Activated CD4-positive, alpha-beta T cell treated with anti-CD3 and anti-CD28 coated beads for 24 hours (primary cell): ENCODE data around the gene TRPM2.
"Not testable (repeated sequence)": the region's sequence is repeated elsewhere in the genome, so short reads cannot be mapped to it uniquely, and the experiment has no call there.

Experiments
- DNase-seq, 2 donors: peaks; one replicate each; pipeline ENCODE4 v3.0.0-alpha.2; 2020; ENCODE audit warnings: low read depth in 2 of 2

Gene TRPM2

DNA sequence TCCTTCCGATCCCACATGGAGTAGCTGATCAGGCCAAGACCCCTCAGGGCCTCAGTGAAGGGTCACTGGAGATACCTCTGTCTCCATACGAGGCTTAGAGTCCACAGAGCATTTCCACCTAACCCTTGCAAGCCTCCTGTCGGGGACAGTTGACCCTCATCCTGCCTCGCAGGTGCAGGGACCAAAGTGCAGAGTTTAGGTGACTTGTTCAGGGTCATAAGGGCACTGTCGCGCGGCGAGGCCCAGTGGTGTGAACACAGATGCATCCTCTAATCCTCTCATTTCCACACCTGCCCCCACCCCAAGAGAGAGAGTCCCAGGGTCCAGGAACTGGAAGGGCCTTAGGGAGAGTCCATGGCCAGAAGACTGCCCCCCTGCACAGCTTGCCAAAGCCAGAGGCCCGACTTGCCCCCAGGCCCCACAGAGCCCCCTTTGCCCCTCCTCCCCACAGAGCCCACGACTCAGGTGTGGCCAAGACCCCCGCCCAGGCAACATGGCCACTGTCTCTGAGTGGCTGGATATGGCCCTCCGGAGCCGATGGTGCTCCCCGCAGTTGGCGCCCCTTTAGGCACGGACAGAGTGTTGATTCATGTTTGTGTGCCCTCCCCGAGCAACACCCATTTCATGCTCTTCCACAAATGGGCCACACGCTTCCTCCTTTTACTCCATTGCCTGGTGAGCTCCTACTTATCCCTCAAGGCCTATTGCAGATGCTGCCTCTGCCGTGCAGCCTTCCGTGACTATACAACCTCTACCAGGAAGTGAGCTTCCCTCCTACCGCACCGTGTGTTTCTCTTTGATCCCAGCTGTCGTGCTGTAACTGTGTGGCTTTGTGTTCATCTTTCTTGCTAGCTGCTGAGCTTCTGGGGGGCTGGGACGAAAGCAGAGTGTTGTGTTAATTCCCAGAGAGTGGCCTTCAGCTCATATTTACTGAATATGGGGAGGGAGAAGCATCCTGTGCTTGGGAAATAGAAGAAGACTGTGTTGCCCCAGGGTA, 1.7 kb downstream of the TRPM2 start:
- DNase-seq: no peak

DNA sequence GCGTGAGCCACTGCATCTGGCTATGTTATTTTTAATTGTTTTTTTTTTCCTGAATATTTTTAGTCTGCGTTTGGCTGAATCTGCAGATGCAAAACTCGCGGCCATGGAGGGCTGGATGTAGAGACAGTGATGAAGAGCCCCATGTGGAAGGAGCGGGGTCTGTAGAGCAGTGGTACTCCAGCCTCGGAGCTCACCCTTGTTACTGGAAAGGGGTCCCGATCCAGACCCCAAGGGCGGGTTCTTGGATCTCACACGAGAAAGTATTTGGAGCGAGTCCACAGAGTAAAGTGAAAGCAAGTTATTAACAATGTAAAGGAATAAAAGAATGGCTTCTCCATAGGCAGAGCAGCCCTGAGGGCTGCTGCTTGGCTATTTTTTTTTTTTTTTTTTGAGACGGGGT, 2.7 kb downstream of the TRPM2 start:
- DNase-seq: no peak

DNA sequence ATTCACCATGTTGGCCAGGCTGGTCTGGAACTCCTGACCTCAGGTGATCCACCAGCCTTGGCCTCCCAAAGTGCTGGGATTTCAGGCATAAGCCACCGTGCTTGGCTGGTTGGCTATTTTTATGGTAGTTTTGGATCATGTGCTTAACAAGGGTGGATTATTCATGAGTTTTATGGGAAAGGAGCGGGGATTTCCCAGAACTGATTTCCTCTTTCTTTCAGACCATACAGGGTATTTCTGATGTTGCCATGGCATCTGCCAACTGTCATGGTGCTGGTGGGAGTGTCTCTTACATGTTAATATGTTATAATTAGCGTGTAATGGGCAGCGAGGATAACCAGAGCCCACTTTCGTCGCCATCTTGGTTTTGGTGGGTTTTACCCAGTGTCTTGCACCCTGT, 3.2 kb downstream of the TRPM2 start:
- DNase-seq: no peak

DNA sequence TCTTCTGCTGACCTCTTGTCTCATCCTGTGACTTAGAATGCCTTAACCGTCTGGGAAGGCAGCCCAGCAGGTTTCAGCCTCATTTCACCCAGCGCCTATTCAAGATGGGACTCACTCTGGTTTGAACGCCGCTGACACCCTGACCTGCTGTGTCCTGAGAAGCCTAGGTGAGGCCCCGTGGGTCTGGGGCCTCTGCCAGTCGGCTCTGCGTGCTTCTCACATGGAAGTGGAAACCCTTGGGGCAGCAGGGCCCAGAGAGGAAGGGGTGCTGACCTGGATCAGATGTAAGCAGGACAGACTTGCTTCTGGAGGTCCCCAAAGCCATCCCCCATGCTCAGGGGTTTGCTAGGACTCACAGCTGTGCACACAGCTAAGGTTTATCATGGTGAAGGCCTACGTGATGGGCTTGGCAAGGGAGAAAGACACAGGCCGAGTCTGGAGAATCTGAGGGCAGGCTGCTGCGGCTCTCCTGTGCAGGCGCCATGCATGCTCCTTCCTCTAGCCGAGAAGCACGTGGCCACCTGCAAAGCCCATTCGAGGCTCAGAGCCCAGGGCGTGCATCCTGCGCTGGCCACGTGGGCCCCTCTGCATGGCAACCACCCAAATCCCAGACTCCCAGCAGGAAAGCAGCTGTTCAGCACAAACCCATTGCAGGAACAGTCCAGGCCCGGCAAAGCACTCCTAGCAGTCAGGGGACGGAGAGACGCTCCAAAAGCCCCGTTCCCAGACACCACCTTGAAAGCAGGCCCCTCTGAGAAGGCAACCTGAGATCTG, 3.8 kb downstream of the TRPM2 start:
- DNase-seq: no peak

DNA sequence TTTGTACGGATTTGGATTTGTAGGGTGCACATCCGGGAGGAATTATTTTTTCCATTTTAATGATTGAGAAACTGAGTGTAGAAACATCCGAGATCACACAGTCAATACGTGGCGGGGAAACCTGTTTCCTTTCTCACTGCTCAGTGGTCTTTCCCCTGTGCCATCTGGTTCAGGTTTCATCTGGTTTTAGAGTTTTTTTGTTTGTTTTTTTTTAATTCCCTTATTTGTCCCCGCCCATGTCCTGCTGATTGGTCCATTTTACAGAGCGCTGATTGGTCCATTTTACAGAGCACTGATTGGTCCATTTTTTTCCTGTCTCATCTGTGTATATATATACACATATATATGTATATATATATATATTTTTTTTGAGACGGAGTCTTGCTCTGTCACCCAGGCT, 6.0 kb downstream of the TRPM2 start:
- DNase-seq: no peak

DNA sequence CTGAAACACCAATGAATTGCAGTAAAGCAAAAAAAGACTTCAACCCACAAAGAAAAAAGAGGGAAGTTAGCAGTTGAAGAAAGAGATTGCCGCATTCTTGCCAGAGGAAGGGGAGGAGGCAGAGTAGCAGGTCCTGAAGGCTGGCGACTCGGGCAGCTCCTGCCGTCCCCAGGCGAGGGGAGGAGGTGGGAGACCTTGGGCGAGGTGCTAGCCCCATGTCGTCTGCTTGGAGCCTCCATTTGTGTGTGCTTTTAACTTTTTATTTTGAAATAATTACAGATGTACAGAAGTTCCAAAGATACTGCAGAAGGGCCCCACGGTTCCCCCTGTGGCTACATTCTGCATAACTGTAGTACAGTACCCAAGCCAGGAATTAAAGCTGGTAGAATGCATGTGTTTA, 6.7 kb downstream of the TRPM2 start:
- no peak for DNase-seq

DNA sequence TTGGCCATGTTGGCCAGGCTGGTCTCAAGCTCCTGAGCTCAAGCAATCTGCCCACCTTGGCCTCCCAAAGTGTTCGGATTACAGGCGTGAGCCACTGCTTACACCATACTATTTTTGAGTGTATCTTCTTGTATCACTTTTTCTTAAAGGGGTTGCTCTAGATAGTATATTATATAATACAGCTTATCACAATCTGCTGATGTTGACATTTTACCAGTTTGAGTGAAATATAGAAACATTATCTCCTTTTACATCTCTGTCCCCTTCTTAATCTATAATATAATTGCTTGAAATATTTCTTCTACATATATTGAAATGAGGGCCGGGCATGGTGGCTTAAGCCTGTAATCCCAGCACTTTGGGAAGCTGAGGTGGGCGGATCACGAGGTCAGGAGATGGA, 8.5 kb downstream of the TRPM2 start:
- DNase-seq: not testable (repeated sequence)

DNA sequence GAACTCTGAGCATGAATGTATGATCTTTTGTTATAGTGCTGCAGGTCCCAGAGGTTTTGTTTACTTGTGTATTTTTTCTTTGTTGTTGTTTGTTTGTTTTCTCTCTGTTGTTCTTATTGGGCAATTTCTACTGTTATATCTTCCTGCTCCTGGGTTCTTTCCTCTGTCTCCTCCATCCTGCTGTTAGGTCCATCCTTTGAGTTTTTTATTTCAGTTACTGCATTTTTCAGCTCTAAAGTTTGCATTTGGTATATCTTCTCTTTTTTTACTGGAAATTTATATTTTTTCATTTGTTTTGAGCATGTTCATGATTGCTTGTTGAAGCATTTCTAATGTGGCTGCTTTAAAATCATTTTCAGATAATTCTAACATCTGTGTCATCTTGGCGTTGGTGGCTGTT, 9.9 kb downstream of the TRPM2 start:
- no peak for DNase-seq

DNA sequence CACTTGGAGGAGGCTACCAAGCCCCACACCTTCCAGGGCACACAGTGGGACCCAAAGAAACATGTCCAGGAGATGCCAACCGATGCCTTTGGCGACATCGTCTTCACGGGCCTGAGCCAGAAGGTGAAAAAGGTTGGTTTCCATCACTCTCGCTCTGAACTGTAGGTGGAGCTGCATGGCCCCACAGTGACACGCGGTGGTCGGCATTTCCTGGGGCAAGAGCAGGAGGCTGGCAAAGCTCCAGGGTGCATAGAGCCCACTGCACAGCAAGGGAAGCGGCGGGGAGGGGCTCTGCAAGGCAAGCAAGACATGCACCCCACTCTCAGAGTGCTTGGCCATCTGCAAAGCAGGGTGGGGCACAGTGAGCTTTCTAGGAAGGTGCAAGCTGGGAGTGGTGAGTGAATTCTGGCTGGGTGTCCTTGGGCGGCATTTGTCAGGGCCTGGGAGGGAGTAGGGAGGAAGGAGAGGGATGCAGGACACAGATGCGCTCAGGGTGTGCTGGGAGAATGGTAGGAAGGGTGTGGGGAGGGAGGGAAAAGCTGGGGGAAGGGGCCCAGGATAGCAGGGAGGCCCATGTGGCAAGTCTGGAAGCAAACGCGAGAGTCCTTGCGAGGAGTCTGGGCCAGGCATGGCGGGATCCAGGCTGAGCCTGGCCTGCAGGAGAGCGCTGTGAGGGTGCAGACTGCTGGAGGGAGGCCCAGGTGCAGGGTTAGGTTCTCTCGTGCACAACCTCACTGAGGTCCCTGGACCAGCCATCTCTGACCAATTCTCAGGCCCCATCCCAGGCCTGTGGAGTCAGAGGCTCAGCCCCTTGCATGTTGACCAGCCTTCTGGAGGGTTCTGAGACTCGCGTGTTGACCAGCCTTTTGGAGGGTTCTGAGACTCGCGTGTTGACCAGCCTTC, 11.0 kb downstream of the TRPM2 start:
- DNase-seq: no peak

DNA sequence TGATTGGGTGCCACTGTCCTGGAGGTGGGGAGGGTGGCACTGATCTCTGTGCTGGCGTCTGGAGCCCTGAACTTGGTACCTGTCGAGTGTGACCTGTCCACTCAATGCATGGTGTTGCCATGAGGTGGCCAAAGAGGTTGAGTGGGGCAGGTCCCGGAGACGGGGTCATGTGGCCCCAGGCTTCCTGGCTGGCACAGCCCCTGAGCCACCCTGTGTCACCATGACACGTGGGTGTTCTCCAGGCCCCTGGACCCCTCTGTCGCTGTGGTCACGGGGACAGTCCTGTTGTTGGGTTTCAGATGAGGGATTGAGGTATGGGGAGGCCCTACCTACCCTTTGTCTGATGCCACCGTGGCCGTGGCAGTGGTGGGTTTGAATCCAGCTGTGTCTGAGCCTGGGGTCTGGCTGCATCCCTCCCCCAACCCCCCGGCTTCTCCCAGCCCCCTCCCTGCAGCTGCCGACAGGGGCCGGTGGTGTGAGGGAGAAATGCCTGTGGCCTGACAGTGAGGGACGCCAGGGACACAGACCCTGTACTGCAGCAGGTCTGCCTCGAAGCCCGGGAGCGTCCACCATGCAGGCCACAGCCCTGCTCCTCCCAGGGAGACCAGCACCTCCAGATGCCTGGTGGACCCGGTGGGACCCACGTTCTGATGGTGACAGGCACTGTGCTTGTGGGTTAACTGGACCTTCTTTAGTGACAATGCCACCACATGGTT, 12.0 kb downstream of the TRPM2 start:
- no peak for DNase-seq

DNA sequence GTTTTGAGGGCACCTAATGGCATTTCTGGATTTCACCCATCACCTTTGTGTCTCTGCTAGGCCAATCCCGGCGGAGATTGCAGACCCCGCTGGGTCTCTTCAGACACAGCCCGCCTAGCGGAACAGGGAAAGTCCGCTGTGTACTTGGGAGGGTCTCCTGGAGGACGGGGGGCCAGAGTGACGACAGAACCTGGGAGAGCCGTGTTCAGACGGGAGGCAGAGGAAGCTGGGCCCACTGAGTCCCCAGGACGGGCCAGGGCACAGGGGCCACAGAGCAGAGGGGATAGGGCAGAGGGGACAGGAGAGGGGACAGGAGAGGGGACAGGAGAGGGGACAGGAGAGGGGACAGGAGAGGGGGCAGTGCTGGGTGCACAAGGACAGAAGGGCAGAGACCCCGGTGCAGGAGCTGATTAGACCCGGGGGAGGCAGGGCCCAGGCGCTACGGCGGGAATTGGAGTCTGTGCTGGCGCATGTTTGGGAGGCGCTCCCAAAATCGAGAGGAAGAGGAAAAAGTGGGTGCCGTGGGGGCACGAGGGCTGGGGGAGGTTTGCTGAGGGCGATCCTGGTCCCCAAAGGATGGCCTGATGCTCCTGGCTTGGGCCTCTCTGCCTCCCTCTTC, 12.7 kb downstream of the TRPM2 start:
- no peak for DNase-seq

DNA sequence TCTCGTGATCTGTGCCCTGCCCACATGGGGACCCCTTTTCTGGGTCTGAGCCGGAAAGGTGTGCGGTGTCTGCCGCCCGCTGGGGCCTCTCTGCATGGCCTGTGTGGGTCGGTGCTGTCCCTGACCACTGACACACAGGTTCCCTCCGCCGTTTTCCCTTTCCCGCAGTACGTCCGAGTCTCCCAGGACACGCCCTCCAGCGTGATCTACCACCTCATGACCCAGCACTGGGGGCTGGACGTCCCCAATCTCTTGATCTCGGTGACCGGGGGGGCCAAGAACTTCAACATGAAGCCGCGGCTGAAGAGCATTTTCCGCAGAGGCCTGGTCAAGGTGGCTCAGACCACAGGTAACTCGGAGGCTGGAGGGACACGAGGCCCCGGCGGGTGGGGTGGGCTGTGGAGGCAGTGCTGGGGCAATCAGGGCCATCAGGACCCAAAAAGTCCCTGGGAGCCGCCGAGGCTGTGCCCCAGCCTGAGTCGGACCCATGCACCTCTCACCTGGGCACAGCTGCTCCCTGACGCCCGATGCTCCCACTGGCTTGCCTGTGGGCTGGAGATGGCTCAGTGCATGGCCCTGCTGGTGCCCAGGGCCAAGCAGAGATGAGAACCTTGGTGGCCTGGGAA, 13.3 kb downstream of the TRPM2 start:
- no peak for DNase-seq

DNA sequence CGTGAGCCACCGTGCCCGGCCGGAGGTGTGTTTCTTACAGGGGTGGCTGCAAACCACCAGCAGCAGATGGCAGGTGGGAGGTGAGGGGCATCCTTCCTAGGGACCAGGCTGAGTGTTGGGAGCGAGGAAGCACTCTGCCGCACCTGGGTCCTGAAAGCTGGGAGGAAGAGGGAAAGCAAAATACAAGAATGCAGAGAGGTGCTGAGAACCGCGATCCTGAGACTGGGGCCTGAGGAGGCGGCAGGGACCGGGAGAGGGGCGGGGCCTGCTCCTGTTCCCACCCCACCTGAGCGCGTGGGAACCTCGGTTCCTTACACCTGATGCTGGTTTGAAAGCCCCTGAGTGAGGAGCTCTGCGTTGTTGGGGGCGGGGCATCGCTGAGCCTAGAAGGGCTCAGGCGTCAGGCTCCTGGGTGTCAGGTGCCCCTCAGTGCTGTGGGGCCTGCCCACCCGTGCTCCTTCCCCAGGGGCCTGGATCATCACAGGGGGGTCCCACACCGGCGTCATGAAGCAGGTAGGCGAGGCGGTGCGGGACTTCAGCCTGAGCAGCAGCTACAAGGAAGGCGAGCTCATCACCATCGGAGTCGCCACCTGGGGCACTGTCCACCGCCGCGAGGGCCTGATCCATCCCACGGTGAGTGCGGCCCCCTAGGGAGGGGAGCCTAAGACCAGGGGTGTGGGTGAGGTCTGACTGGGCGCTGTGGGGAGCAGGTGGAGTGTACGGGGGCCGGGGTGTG, 15.5 kb downstream of the TRPM2 start:
- DNase-seq: no peak

DNA sequence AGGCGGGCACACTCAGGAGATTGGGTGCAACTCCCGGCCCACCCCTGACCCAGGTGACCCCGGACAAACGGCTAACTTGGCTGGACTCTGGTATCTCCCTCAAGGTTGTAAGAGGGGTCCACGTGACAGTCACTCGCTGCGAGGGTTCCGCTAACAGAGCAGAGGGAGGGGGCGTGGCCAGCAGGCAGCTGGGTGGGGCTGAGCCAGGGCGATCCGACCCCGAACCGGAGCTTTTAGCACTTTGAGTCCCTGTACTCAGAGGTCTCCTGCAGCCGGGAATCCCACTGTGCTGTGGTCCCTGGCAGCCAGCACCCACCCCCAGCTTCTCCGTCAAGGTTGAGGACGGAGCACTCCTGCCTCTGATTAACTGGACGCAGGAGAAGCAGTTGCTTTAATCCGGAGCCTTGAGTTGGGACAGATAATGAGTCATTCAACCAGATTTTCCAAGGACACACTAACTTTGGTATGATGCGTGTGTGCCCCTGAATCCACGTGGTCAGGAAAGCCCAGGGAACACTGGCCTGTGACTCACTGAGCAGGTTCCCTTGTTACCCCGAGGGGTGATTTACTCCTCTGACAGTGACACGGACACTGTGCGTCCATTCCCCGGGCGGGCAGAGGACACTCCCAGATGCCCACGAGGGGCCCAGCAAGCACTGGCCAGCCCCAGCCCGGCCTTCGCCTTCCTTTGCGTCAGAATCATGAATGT, 16.8 kb downstream of the TRPM2 start:
- no peak for DNase-seq

DNA sequence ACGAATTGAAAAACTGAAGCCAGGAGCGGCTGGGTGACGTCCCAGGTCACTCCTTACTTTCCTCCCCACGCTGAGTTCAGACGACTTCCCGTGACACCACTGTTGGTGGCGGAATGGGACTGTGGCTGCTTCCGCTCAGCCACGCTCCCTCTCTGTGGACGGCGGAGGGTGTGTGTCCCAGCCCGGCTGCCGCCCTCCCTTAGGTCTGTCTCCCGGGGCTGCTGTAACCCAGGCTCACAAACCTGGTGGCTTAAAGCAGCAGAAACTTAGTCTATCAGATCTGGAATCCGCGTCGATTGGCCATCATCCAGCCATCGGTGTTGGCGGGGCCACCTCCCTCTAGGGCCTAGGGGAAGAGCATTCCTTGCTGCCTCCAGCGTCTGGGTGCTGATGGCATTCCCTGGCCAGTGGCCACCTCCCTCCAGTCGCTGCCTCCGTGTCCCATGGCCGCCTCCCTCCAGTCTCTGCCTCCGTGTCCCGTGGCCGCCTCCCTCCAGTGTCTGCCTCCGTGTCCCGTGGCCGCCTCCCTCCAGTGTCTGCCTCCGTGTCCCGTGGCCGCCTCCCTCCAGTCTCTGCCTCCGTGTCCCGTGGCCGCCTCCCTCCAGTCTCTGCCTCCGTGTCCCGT, 17.5 kb downstream of the TRPM2 start:
- no peak for DNase-seq

DNA sequence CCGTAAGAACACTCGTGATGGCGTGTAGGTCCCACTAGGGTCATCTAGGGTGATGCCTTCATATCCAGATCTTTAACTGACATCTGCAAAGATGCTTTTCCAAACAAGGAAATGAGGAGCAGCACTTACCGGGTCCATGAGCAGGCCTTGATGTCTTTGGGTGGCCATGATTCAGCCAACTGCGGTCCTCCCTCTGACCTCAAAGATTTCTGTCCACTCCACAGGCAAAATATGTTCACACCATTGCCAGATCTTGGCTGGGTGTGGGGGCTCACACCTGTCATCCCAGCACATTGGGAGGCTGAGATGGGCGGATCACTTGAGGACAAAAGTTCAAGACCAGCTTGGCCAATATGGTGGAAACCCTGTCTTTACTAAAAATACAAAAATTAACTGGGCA, 18.2 kb downstream of the TRPM2 start:
- DNase-seq: no peak

DNA sequence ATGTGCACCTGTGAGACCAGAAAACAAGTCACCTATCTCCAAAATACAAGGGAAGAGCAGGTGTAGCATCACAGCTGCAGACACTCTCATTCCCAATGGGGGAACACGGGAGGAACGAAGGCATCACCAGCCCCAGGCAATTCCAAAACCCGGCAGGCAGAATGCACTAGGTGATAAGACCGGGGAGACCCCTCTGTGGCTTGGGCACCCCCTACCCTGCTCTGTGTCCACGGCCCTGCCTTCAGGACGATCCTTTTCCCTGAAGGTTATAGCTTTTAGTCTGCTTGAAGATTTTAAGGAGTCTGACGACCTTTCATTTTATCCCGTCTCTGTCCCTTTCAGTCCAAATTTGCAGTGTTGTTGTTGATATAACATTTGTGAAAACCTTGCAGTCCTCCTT, 19.2 kb downstream of the TRPM2 start:
- no peak for DNase-seq

DNA sequence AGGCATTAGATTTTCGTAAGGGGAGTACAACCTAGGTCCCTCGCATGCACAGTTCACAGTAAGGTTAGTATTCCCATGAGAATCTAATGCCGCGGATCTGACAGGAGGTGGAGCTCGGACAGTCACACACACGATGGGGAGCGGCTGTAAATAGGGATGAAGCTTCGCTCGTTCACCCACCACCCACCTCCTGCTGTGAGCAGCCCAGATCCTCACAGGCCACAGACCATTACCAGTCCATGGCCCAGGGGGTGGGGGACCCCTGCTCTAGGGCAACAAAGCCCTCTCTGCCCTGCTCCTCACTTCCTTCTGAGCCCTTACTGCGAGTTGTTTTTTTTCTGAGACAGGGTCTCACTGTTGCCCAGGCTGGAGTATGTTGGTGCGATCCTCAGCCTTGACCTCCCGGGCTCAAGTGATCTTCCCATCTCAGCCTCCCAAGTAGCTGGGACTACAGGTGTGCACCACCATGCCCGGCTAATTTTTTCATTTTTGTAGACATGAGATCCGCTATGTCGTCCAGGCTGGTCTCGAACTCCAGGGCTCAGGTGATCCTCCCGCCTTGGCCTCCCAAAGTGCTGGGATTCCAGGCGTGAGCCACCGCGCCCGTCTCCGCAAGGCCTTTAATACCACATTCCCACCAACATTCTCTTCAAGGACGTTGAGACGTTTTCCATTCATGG, 21.3 kb downstream of the TRPM2 start:
- DNase-seq: no peak
